Stimulated activated CD8-positive, alpha-beta memory T cell treated with anti-CD3 and anti-CD28 coated beads, Interleukin-12 subunit alpha, Interleukin-12 subunit beta, amount 100 ng/mL, for 24 hours (primary cell): Measurements from ENCODE around the gene IQGAP1.
"Not testable (repeated sequence)": the region's sequence is repeated elsewhere in the genome, so short reads cannot be mapped to it uniquely, and the experiment has no call there.

Experiments
- DNase-seq: peaks from one replicate; pipeline ENCODE4 v3.0.0-alpha.2; 2020; ENCODE audit errors: extremely low read depth

The IQGAP1 gene

DNA sequence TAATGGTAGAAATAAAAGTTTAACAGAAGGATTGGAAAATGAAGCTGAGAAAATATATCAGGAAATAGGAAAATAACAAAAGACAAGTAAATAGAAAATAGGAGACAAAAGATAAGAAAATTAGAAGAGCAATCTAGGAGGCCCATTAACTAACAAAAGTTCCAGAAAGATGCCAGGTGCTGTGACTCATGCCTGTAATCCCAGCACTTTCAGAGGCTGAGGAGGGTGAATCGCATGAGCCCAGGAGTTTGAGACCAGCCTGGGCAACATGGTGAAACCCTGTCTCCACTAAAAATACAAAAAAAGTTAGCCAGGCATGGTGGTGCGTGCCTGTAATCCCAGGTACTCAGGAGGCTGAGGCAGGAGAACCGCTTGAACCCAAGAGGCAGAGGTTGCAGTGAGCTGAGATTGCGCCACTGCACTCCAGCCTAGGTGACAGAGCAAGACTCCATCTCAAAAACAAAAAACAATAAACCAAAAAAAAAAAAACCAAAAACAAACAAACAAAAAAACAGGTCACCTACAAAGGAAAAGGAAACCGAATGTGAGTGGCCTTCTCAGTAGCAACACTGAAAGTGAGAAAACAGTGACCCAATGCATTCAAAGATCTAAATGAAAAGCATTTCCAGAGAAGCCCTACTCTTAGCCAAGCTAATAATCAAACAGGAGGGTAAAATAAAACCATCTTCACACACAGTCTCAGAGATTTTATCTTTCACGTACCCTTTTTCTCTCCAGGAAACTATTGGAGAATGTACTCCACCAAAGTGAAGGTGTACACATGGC is 136.2 kb downstream of the IQGAP1 start:
- DNase-seq = not testable (repeated sequence)

DNA sequence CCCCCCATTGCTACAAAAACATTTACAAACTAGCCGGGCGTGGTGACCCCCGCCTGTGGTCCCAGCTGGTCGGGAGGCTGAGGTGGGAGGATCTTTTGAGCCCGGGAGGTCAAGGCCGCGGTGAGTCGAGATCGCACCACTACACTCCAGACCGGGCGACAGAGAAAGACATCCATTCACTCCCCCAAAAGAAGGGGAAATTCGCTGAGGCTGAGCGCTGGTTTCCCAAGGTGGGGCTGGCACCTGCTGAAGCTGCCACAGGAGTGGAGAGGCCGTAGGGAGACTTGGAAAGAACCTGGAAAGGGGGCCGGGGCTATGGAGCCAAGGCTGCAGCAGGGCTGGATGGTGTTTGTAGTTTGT is 140.9 kb downstream of the IQGAP1 start:
- no peak for DNase-seq

DNA sequence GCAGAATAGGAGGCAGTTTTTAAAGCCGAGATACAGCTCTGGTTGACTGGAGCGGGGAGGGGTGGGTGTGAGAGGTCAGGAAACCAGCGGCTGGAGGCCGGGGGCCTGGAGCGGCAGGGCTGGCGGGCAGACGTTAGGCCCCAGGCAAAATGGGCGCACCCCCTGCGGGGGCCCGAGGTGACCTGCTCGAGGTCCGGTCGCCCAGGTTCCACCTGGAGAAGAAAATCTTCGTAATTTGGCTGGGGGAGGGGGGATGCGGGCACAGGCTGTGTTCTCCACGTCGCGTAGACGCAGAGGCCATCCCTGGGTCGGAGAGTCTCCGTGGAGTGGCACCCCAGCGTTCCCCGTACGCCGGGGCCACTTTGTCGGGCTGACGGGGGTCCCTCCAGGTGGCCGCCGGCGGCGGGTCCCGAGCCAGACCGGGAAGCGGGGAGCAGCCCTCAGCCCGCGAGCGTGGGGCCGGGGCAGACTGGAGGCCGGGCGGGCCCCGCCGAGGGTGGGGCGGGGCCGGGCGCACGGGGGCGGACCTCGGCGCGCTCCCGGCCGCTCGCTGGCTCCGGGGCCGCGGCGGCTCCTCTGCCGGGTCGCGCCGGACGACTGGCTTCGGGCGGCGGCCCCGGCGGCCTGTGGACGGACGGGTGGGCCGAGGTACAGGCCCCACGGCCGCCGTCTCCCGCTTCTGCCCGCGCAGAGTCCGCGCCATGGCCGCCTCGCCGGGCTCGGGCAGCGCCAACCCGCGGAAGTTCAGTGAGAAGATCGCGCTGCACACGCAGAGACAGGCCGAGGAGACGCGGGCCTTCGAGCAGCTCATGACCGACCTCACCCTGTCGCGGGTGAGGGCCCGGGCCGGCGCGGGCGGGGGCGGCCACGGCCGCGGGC is 141.6 kb downstream of the IQGAP1 start, which contains the start of gene CRTC3:
TSS of gene CRTC3 (plus strand) at position 553 of the 879 bp plus-strand sequence. CDS start at position 702, 149 bp downstream.
- no peak for DNase-seq

DNA sequence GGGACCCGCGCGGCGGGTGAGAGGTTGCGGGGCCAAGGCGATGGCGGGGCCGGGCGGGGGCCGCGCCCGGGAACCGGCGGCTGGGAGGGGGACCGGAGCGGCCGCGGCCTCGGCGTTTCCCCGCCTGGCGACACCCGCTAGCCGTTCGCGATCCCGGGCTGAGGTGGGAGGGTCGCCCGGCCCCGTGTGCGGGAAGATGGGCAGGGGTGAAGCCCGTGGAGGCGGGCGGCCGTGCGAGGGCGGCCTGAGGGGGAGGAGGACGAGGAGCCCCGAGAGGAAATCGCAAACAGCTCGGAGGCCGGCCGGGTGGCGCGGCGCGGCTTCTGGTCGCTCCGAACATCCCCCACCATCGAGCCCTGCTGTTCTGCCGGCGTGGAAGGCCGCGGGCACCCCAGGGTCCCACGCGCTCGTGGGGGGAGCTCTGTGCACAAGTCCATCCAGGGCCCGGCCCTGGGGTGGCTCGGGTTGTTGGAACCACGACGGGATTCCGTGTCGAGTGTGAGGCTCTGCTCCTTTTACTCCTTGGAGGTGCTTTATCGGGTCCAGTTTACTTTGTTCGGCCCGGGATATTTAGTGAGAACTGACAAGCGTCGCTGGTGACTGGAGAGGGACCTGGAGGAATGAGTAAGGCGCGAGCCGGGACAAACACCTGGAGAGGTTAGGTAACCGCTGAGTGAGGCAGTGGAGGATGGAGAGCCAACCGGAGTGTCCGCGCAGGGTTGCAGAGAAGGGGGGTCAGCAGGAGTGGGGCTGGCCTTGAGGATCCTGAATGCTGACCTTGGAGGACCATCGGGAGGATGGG is 142.4 kb downstream of the IQGAP1 start:
- no peak for DNase-seq

DNA sequence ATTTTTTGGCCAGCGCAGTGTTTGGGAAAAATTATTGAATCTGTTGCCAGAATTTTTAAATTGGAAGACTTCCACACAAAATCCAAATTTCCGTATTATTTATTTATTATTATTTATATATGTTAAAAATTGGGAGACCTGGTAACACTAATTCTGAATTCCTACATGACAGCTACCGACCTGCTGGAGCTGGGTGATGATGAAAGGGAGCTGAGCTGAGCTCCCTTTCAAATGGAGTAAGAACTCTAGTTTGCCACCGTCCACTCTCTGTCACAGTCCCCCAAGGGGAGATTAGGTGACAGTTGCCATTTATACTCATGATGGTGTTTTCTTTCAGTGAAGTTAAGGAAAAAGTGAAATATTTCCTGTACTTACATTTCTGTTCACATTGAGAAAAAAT is 143.1 kb downstream of the IQGAP1 start:
- DNase-seq = no peak

DNA sequence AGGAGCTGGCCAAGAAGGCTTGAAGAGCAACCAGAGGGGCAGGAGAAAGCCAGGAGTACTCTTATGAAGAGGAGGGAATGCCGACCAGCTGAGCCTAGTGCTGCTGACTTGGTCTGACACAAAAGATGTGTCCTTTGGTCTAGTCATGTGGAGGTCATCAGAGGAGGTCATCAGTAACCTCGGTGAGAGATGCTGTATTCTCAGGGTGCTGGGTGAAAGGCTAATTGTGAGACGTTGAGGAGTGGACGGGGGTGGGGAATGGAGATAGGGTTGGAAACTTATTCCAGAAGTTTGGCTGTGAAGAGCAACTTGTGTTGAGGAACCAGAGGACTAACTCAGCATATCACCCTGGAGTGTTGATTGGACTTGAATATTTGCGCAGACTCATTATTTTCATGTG is 147.2 kb downstream of the IQGAP1 start:
- no peak for DNase-seq

DNA sequence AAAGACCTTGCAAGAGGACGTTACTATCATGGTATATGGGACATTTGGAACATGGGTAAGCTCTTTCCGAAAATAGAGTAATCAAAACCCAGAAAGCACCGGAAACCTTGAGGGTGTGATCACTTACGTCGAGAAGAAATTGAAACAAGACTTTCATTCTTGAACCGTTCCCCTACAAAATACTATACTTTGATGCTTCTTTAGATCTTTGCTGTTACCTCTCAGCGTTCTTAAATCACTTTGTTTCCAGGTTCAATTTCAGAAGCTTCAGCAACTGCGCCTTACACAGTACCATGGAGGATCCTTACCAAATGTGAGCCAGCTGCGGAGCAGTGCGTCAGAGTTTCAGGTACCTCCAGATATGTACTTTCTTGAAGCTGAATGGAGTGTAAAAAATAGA is 151.7 kb downstream of the IQGAP1 start:
- no peak for DNase-seq

DNA sequence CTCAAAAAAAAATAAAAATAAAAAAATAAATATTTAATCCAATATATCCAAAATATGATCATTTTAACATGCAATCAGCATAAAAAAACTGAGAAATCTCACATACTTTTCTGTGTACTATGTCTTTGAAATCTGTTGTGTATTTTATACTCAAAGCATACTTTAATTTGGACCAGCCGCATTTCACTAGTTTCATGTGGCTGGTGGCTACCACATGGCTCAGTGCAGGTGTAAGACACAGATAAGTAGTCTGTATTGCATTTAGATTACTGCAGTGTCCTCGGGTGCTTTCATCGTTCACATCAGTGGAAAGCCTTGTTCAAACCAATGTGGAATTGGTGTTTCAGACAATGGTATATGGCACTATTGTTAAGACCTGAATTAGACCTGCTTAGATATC is 152.7 kb downstream of the IQGAP1 start:
- no peak for DNase-seq

DNA sequence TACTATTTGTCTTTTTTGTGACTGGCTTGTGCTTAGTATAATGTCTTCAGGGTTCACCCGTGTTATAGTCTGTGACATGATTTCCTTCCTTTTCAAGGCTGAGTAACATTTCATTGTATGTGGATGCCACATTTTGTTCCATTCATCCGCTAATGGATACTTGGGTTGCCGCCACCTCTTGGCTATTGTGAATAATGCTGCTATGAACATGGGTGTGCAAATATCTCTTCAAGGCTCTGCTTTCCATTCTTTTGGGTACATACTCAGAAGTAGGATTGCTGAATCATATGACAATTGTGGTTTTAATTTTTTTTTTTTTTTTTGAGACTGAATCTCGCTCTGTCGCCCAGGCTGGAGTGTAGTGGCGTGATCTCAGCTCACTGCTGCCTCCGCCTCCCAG is 157.1 kb downstream of the IQGAP1 start:
- DNase-seq = no peak

DNA sequence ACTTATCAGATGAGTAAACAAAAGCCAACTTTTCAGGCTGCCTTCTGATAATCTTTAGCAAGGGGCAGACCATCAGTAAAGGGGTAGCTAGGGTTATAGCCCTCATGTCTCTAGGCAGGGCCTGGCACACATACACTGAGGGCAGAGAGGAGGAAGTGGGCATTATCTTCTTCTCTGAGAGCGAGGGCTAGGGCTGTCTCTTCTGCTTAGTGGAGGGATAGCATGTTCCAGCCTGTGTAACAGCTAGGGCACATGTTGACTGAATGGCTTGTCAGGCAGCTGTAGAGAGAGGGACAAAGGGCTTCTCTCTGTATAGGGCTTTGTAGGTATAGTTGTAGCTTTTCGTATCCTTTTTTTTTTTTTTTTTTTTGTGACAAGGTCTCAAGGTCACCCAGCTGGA is 159.5 kb downstream of the IQGAP1 start:
- no peak for DNase-seq

DNA sequence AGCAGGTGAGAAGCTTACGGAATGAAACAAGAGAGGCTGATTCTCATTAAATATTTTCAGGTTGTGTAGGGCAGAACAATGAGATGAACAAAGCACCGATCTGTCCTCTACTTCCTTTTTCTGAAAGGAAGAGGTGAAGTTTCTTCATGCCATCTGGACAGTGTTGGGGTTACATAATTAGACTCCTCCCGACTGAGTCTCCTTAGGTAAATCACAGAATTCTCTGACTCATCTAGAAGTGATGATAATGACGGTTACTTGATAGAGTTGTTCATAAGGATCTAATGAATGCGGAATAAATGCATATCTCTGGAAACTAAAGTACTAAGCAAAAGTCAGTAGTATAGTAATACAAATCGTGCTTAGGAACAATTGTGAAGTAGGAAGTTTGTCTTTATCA is 162.9 kb downstream of the IQGAP1 start:
- DNase-seq = no peak
